Raji (cell line): ENCODE data around the gene PPIB.

ENCODE experiments used
- POLR2A ChIP-seq: IDR thresholded peaks from 2 replicates; pipeline ENCODE4 v1.6.1; 2011; ENCODE audit warnings: low read depth, low read length, control low read depth; ENCODE audit not compliant: insufficient read depth

Gene PPIB

DNA sequence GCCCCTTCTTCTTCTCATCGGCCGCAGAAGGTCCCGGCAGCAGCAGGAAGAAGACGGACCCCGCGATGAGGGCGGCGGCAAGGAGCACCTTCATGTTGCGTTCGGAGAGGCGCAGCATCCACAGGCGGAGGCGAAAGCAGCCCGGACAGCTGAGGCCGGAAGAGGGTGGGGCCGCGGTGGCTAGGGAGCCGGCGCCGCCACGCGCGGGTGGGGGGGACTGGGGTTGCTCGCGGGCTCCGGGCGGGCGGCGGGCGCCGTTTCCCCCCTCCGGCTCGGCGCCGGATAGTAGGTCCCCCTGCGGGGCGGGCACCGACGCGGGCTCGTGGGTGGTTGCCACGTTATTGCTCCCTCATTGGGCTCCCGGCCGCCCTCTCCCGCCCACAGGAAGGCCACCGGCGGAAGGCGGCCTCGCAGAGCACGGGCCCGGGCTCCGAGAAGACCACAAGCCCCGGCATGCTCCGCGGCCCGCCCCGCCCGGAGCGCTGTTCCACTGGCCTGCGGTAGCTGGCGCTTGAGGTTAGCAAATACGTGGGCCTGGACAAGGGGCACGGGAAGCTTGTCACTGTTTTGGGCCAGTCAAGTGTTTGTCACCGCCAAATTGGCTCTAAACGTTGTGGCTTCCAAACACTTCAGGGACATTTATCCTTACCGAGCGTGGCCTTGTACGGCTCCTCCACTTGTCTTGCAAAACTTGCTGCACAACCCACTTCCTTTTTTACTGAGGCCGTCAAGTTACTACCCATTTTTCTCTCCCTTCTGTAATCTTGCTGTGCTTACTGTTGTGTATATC is at the start of gene PPIB:
Gene PPIB (minus strand): TSS at position 154 of the 790 bp plus-strand sequence. CDS start 36 bp downstream, at position 118.
- TF ChIP-seq POLR2A, result peak; percentile 92

DNA sequence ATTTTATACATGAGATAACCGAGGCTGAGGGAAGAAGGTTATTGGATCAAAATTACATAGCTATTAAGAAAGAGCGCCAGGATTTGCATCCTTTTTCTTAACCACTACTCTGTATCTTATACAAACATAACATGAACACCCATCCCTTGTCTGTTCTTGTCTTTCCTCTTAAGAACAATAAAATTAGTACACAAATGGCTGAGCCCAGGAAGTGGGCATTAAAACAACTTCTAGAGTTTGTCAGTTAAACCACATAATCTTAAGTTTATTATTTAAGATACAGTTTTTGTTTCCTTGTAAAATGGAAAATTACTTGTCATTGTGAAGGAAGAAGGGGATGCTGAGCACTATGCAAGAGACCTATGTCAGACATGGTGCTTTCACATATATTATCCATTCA is 48.9 kb upstream of the PPIB start:
- TF ChIP-seq POLR2A, result no peak

DNA sequence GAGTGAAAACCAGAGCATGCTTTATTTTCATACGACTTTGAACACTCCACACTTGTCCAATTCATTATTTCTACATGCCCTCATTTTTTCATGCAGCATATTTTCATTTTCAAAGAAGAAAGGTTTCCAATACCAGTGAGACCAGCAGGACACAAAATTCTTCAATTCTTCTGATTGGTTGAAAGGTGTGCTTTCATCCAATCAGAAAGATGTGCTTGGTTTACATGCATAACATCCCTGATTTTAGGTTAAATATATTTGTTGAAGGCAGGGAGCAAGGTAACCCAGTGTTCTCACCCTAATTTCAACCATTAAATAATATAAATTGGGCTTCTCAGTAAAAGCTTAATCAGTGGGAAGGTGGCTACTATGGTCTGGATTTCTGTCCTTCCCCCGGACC is 47.5 kb upstream of the PPIB start:
- no peak for TF ChIP-seq POLR2A

DNA sequence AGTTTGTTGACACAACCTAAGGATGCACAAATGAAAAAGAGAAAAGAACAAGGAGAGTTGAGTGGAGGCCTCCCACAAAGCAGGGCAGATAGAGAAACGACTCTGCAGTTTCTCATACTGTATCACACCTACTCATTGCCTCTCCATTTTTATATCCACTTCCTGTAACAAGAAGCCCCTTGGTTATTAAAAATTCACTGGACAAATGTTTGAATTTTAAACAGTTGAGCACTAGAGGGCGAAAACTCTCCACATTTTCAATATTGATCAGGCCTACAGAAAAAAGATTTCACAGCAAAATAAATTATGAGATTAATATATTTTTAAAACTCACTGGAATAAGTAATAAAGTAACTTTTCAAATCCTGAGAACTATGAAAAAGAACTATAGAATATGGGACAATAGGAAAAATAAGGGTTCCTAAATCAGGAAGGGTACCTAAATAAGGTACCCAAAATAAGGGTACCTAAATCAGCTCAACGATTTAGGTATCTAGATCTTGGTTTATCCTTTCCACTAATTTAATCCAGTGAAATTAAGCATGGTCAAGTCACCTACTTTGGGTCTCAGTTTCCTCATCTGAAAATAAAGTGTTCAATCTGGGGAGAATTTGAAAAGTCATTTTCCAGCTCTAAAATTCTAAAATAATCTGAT is 47.0 kb upstream of the PPIB start:
- no peak for TF ChIP-seq POLR2A

DNA sequence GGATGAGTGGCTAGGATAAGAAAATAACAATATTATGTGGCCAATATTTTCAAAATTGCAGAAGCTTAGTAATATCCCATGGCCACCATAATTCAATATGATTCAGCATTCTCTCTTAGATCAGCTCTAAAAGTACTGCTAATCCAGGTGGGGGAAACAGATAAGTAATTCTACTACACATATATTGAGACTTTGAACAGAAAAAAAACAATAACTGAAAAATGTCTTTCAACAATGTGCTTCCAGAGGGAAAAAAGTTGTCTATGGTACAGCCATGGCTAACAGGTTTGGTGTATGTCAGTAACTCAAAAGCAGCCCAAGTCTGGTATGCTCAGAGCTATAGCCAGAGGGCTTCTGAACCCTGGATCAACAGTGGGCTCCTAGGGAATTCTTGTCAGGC is 42.4 kb upstream of the PPIB start:
- no peak for TF ChIP-seq POLR2A

DNA sequence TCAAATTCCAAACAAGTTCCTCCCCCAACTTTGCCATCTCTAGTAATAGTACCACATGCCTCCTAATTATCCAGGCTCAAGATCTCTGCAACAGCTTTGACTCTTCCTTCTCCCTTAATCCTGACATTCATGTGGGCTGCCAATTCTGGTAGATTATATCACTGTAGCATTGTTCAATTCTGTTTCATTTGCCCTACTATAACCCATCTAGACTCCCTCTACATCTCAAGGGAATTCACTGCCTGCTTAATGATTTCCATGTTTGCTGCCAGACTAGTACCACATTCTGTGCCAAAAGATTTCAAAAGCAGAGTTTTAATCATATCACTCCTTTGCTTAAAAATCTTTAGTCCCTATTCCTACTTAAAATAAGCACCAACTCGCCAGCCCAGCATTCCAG is 34.6 kb upstream of the PPIB start:
- no peak for TF ChIP-seq POLR2A

DNA sequence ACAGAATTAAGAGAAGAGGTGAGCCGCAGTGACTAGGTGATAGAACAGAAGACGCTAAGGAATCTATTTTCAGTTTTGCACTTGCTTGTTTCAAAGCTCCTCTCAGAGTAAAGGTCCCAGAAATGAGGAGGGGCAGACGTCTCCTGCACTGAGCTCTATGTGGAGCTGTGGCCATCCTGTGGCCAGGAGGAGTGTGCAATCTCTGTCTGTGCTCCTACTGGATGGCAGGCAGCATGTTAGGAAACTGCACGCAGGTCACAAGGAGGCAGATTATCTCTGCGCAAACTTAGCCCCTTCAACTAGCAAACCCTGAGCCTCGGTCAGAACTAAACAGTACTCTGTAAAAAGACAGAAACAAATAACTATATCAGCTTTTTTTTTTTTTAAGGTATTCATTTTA is 31.1 kb upstream of the PPIB start:
- TF ChIP-seq POLR2A, result no peak

DNA sequence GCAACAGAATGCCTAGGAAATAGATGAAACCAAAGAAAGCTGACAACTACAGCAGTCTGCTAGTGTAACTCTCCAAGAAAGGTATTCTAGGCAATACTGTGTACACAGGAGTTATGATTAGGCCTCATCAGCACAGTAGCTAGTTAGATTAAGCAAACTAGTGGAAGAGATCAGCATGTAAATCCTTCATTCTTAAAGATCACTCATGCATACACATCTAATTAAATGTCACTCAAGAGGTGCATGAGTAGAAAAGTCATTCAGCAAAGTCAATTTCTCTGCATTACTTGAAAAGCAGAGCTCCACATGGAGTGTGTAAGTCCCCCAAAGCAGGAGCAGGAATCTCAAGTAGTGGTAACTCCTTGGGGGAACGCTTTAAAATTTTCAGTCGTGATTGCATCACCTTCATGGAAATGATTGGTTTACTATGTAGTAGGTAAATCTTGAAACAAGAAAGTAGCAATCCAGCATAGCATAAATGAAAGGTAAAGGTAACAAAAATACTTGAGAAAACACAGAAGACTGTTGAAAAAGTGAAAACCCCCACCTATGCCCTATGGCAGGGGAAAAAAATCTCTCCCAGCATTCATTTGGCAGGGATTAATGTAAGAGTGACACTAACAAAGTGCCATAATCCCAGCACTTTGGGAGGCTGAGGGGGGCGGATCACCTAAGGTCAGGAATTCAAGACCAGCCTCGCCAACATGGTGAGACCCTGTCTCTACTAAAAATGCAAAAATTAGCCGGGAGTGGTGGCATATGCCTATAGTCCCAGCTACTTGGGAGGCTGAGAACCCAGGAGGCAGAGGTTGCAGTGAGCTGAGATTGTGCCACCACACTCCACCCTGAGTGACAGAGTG is 29.4 kb upstream of the PPIB start:
- no peak for TF ChIP-seq POLR2A

DNA sequence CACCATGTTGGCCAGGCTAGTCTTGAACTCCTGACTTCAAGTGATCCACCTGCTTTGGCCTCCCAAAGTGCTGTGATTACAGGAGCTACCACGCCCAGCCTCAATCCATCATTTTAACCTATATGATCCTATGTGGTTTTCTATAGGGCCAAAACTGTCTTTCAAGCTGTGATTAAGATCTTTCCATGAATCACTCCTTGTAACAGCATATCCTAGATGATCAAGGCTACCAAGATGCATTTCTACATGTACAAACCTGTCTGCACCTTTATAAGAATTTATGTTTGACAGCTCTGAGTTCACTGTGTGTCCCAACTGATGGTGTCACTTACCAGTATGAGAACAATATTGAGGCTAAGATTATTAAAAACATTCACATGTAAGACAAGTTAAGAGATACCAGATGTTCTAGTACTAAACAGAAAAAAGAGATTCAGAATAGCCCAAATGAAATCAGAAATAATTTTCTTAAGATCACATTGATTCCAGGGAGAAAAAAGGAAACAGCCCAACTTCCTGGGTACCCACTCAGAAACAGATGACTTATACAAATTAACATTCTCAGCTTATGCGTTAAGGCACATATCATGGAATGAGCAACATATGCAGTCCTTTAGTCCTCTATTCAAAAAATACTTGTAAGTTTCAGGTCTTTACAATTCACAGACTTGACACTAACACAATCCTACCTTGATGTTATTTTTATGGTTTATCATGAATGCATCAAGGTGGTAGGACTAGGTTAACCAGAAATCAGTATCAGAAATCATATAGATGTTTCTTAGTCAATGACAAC is 24.8 kb upstream of the PPIB start:
- no peak for TF ChIP-seq POLR2A

DNA sequence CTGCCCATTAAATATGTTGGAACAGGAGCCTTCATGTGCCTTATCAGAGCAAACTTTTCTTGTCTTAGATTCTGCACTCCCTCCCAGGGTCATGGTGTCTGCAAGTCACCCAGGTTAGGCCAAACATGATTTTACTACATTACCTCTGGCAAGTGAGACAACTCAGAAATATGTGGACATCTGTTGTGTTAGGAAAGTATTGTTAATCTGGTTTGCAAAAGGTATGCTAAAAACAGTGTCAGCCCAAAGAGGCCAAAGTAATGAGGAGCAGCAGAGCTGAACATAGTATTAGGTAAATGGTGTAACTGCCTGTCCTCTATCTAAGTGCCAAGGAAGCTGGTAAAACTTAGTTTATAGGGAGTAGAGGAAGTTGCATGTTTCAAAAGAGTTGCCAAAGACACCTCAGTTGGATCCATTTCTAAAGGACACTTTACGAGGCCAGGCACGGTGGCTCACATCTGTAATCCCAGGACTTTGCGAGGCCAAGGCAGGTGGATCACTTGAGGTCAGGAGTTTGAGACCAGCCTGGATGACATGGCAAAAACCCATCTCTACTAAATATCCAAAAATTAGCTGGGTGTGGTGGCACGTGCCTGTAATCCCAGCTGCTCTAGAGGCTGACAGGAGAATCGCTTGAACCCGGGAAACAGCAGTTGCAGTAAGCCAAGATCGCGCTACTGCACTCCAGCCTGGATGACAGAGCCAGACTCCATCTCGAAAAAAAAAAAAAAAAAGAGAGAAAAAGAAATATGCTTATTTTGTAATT is 22.5 kb upstream of the PPIB start:
- TF ChIP-seq POLR2A, result no peak

DNA sequence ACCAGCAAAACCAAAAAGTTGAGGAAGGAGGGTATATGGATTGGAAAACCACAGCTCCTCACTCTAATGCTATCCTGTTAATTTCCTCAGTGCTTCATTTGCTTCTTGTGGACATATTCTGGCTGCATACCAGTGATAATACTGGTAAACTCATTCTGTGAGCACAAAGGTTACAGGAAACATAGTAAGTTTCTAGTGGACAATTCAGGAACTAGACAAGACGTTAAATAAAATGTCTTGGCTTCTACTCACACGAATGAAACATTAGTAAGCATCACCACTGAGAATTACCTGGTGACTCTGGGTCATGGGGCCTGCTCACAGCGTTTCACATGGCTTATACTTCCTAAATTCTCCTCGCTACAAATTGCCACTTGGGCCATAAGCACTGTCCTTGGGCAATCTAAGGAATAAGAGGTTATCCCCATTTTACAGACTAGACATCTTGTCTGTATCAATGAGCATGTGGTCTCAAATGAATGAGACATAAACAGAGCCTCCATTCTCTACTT is 20.1 kb upstream of the PPIB start:
- no peak for TF ChIP-seq POLR2A

DNA sequence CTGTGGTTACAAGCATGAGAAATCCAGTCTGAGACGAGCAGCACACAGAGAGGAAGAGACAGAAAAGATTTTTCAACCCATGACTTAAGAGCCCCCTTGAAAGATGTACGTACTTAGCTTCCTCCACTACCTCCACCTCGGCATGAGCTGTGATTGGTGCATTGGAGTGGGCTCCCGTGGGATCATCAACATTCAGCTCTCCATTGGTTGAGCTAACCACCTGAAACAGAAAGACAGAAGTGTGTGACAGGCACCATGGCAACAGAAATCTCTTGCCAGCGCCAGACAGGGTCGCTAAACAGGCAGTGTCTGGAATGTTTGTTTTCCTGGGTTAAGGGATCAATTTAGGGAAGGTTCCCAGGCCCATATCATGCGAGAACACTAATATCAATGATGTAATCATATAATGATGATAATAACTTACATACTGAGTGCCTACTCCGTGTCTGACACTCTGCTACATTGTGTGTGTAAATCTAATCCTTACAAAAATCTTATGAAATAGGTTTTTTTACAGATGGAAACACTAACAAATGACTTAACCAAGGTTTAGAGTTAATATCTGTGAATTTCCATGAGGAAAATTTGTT is 17.5 kb upstream of the PPIB start:
- no peak for TF ChIP-seq POLR2A

DNA sequence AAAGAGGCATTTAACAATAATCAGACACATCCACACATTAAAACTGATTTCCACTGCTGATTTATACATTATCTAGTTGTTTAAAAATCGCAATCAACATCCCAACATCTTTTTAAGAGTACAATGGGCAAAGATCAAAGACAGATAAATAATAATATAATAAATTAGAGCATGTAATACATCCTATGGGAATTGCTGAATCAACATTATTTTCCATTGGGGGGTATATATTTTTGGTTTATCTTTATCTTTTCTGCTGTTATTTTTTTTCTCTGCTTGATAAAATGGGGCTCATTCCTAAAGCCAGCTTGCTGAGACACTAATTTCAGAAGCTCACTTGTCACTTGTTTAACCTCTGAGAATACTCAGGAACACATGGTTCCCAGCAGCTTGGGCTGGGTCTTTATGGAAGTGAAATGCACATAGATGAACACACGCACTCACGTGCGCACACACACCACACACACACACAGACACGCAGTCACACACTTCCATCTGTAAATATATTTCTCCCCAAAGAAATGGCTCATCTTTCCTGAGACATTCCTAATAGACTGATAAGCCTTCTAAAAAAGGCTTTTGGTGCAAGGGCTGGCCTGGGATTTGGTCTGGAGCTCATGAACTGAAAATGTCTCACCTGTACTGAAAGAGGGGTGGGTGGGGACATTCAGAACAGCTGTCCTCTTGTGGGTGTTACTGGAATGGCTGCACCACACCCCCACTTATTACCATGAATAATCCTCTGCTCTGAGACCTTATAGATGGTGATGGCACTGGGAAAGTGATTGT is 3.5 kb upstream of the PPIB start:
- no peak for TF ChIP-seq POLR2A
